Measurements from ENCODE around the gene NDFIP1.

- TF ChIP-seq CTCF (optimal IDR thresholded peaks at IDR 0.05 in 1 of 3, IDR thresholded peaks at IDR 0.05 in 1 of 3, conservative IDR thresholded peaks at IDR 0.05 in 1 of 3; ENCODE audit: extremely low read depth in 1 of 3, insufficient read depth in 2 of 3, low read length in 3 of 3) = no peak
- no peak for TF ChIP-seq EZH2 (IDR thresholded peaks at IDR 0.05; ENCODE audit: low read length)
These were observed 84.5 kb downstream of the NDFIP1 start for GRCh38 chr5:142193114-142193428.
